Measurements from ENCODE around the gene GPR183. TPM values are rescaled to one million over a fixed set of nuclear protein-coding genes. Genes with fewer than 3 reads are reported as not detected.
A peak's percentile ranks its signal among the peaks of the same experiment; 100 is the strongest.

The GPR183 gene
- total RNA-seq, 2 experiments from 2014 or later, result 41.4 to 45.1 TPM

GRCh38 chr13:99271249-99271648 is 36.0 kb downstream of the GPR183 start:
- H3K9me3 Mint-ChIP-seq, result peaks cover 8% of the 10 kb centered on the region
- no peaks in the 10 kb centered on the region for H3K27me3 Mint-ChIP-seq
- ChIA-PET POLR2A (no interaction called here), CTCF (interaction anchor here (0.7 to 7.7 kb wide), 10 partner anchors 13 to 214 kb away, joined by 3 to 109 read pairs (median 4); partner anchors contain the start of gene GPR18)
- no peak overlapping the region for H3K27ac Mint-ChIP-seq
- no peak for DNase-seq
- H3K4me1 Mint-ChIP-seq, result peaks cover 71% of the 10 kb centered on the region
- peaks cover 38% of the 10 kb centered on the region for H3K36me3 Mint-ChIP-seq (ENCODE audit: low read depth)
- H3K4me3 Mint-ChIP-seq, result no peak overlapping the region

- H3K4me3 Mint-ChIP-seq, result no peak overlapping the region
- POLR2A ChIA-PET, result no interaction called here
Measured at GRCh38 chr13:99270518-99270917, 36.7 kb downstream of the GPR183 start.

GRCh38 chr13:99269627-99270241 is 37.5 kb downstream of the GPR183 start:
- H3K4me3 Mint-ChIP-seq, result no peak overlapping the region
- no peaks in the 10 kb centered on the region for H3K27me3 Mint-ChIP-seq
- peaks cover 32% of the 10 kb centered on the region for H3K36me3 Mint-ChIP-seq (ENCODE audit: low read depth)
- H3K27ac Mint-ChIP-seq, result peak overlapping the region; percentile 46
- ChIA-PET POLR2A (interaction anchor here (0.7 to 1.4 kb wide), 2 partner anchors 165 to 167 kb away, joined by 4 read pairs; no protein-coding TSS in a partner anchor), CTCF (interaction anchor here (0.6 to 7.7 kb wide), 45 partner anchors 9 to 375 kb away, joined by 3 to 109 read pairs (median 4); partner anchors contain the start of genes GPR18, GPR183 and UBAC2)
- peaks cover 67% of the 10 kb centered on the region for H3K4me1 Mint-ChIP-seq
- peaks cover 8% of the 10 kb centered on the region for H3K9me3 Mint-ChIP-seq
- peak; percentile 58 for DNase-seq

More at GRCh38 chr13:99270518-99270917, 36.7 kb downstream of the GPR183 start:
- H3K9me3 Mint-ChIP-seq, result peaks cover 8% of the 10 kb centered on the region
- peak overlapping the region; percentile 22 for H3K27ac Mint-ChIP-seq
- H3K27me3 Mint-ChIP-seq, result no peaks in the 10 kb centered on the region
- DNase-seq, result no peak
- CTCF ChIA-PET, result interaction anchor here (0.7 to 7.7 kb wide), 21 partner anchors 12 to 218 kb away, joined by 3 to 109 read pairs (median 5); partner anchors contain the start of genes GPR18 and GPR183
- H3K4me1 Mint-ChIP-seq, result peaks cover 68% of the 10 kb centered on the region
- H3K36me3 Mint-ChIP-seq (ENCODE audit: low read depth), result peaks cover 33% of the 10 kb centered on the region

- Mint-ChIP-seq H3K27ac (no peak overlapping the region), H3K4me3 (no peak overlapping the region), H3K36me3 (ENCODE audit: low read depth) (peaks cover 29% of the 10 kb centered on the region), H3K4me1 (peaks cover 68% of the 10 kb centered on the region), H3K9me3 (peaks cover 8% of the 10 kb centered on the region), H3K27me3 (no peaks in the 10 kb centered on the region)
- DNase-seq, result no peak
- CTCF ChIA-PET, result interaction anchor here (0.6 to 7.7 kb wide), 27 partner anchors 8 to 374 kb away, joined by 3 to 109 read pairs (median 4); partner anchors contain the start of genes GPR18, GPR183 and UBAC2
- POLR2A ChIA-PET, result interaction anchor here (0.6 to 1.4 kb wide), 3 partner anchors 9 to 168 kb away, joined by 3 to 4 read pairs (median 4); no protein-coding TSS in a partner anchor
Measured at GRCh38 chr13:99268822-99269221, 38.4 kb downstream of the GPR183 start.

- no peak overlapping the region for H3K4me3 Mint-ChIP-seq
- H3K9me3 Mint-ChIP-seq, result peaks cover 8% of the 10 kb centered on the region
- peaks cover 21% of the 10 kb centered on the region for H3K36me3 Mint-ChIP-seq (ENCODE audit: low read depth)
- no peak for DNase-seq
- H3K27ac Mint-ChIP-seq, result no peak overlapping the region
- POLR2A ChIA-PET, result no interaction called here
- CTCF ChIA-PET, result interaction anchor here (1.1 to 7.7 kb wide), 9 partner anchors 8 to 167 kb away, joined by 3 to 109 read pairs (median 8); no protein-coding TSS in a partner anchor
- no peaks in the 10 kb centered on the region for H3K27me3 Mint-ChIP-seq
- peaks cover 69% of the 10 kb centered on the region for H3K4me1 Mint-ChIP-seq
Measured at GRCh38 chr13:99267927-99268326, 39.3 kb downstream of the GPR183 start.

GRCh38 chr13:99266827-99267226 is 40.4 kb downstream of the GPR183 start:
- ChIA-PET POLR2A (interaction anchor here (0.5 kb wide), 1 partner anchor 104 kb away, joined by 13 read pairs; no protein-coding TSS in a partner anchor), CTCF (interaction anchor here (0.7 to 7.7 kb wide), 17 partner anchors 10 to 993 kb away, joined by 3 to 109 read pairs (median 3); no protein-coding TSS in a partner anchor)
- H3K36me3 Mint-ChIP-seq (ENCODE audit: low read depth), result peaks cover 13% of the 10 kb centered on the region
- no peak overlapping the region for H3K4me3 Mint-ChIP-seq
- no peak for DNase-seq
- H3K27me3 Mint-ChIP-seq, result no peaks in the 10 kb centered on the region
- H3K9me3 Mint-ChIP-seq, result no peaks in the 10 kb centered on the region
- peaks cover 68% of the 10 kb centered on the region for H3K4me1 Mint-ChIP-seq
- no peak overlapping the region for H3K27ac Mint-ChIP-seq

GRCh38 chr13:99265821-99266426 is 41.3 kb downstream of the GPR183 start:
- DNase-seq, result peak; percentile 48
- H3K36me3 Mint-ChIP-seq (ENCODE audit: low read depth), result peaks cover 14% of the 10 kb centered on the region
- H3K27me3 Mint-ChIP-seq, result no peaks in the 10 kb centered on the region
- H3K4me3 Mint-ChIP-seq, result no peak overlapping the region
- ChIA-PET POLR2A (interaction anchor here (0.6 kb wide), 1 partner anchor 101 kb away, joined by 6 read pairs; no protein-coding TSS in a partner anchor), CTCF (interaction anchor here (0.6 to 7.7 kb wide), 29 partner anchors 9 to 214 kb away, joined by 3 to 109 read pairs (median 3); partner anchors contain the start of gene UBAC2)
- H3K9me3 Mint-ChIP-seq, result no peaks in the 10 kb centered on the region
- no peak overlapping the region for H3K27ac Mint-ChIP-seq
- H3K4me1 Mint-ChIP-seq, result peaks cover 66% of the 10 kb centered on the region

- H3K9me3 Mint-ChIP-seq, result no peaks in the 10 kb centered on the region
- H3K27me3 Mint-ChIP-seq, result no peaks in the 10 kb centered on the region
- H3K36me3 Mint-ChIP-seq (ENCODE audit: low read depth), result peaks cover 15% of the 10 kb centered on the region
- POLR2A ChIA-PET, result interaction anchor here (0.6 kb wide), 1 partner anchor 102 kb away, joined by 6 read pairs; no protein-coding TSS in a partner anchor
- CTCF ChIA-PET, result interaction anchor here (0.9 to 7.7 kb wide), 15 partner anchors 8 to 214 kb away, joined by 3 to 109 read pairs (median 5); partner anchors contain the start of gene UBAC2
- H3K27ac Mint-ChIP-seq, result peak overlapping the region; percentile 48
- no peak overlapping the region for H3K4me3 Mint-ChIP-seq
- H3K4me1 Mint-ChIP-seq, result peaks cover 65% of the 10 kb centered on the region
- no peak for DNase-seq
Measured at GRCh38 chr13:99265162-99265800, 41.9 kb downstream of the GPR183 start.

GRCh38 chr13:99264051-99264450 is 43.1 kb downstream of the GPR183 start:
- DNase-seq, result no peak
- peaks cover 70% of the 10 kb centered on the region for H3K4me1 Mint-ChIP-seq
- H3K36me3 Mint-ChIP-seq (ENCODE audit: low read depth), result peaks cover 25% of the 10 kb centered on the region
- H3K4me3 Mint-ChIP-seq, result no peak overlapping the region
- peak overlapping the region; percentile 52 for H3K27ac Mint-ChIP-seq
- POLR2A ChIA-PET, result no interaction called here
- H3K27me3 Mint-ChIP-seq, result no peaks in the 10 kb centered on the region
- CTCF ChIA-PET, result interaction anchor here (0.8 to 5.9 kb wide), 5 partner anchors 11 to 173 kb away, joined by 3 to 41 read pairs (median 4); partner anchors contain the start of gene UBAC2
- no peaks in the 10 kb centered on the region for H3K9me3 Mint-ChIP-seq

GRCh38 chr13:99263126-99263785 is 43.9 kb downstream of the GPR183 start:
- POLR2A ChIA-PET, result no interaction called here
- Mint-ChIP-seq H3K27me3 (no peaks in the 10 kb centered on the region), H3K27ac (peak overlapping the region; percentile 52), H3K4me1 (peaks cover 71% of the 10 kb centered on the region), H3K4me3 (no peak overlapping the region), H3K9me3 (no peaks in the 10 kb centered on the region), H3K36me3 (ENCODE audit: low read depth) (peaks cover 25% of the 10 kb centered on the region)
- no peak for DNase-seq
- CTCF ChIA-PET, result interaction anchor here (1.0 to 5.9 kb wide), 3 partner anchors 12 to 87 kb away, joined by 3 to 41 read pairs (median 4); partner anchors contain the start of gene UBAC2

GRCh38 chr13:99261059-99261458 is 46.1 kb downstream of the GPR183 start:
- CTCF ChIA-PET, result interaction anchor here (2.1 kb wide), 1 partner anchor 8 kb away, joined by 10 read pairs; no protein-coding TSS in a partner anchor
- peak overlapping the region; percentile 57 for H3K27ac Mint-ChIP-seq
- H3K4me3 Mint-ChIP-seq, result no peak overlapping the region
- no peaks in the 10 kb centered on the region for H3K9me3 Mint-ChIP-seq
- H3K4me1 Mint-ChIP-seq, result peaks cover 72% of the 10 kb centered on the region
- POLR2A ChIA-PET, result no interaction called here
- peaks cover 35% of the 10 kb centered on the region for H3K36me3 Mint-ChIP-seq (ENCODE audit: low read depth)
- DNase-seq, result no peak
- no peaks in the 10 kb centered on the region for H3K27me3 Mint-ChIP-seq

GRCh38 chr13:99260216-99260615 is 47.0 kb downstream of the GPR183 start:
- peaks cover 72% of the 10 kb centered on the region for H3K4me1 Mint-ChIP-seq
- peak overlapping the region; percentile 19 for H3K4me3 Mint-ChIP-seq
- POLR2A ChIA-PET, result interaction anchor here (0.6 kb wide), 1 partner anchor 56 kb away, joined by 5 read pairs; no protein-coding TSS in a partner anchor
- DNase-seq, result no peak
- no peaks in the 10 kb centered on the region for H3K9me3 Mint-ChIP-seq
- peaks cover 37% of the 10 kb centered on the region for H3K36me3 Mint-ChIP-seq (ENCODE audit: low read depth)
- H3K27me3 Mint-ChIP-seq, result no peaks in the 10 kb centered on the region
- CTCF ChIA-PET, result interaction anchor here (0.6 to 2.1 kb wide), 3 partner anchors 9 to 46 kb away, joined by 3 to 10 read pairs (median 3); no protein-coding TSS in a partner anchor
- peak overlapping the region; percentile 17 for H3K27ac Mint-ChIP-seq

Measured in activated CD4-positive, alpha-beta T cell treated with anti-CD3 and anti-CD28 coated beads, Interleukin-2, amount 10 ng/mL, durations not matched to agents 7 days and 5 days (primary cell).